Endothelial cell of hepatic sinusoid (primary cell): ENCODE results near the gene PEX19.

ENCODE experiments used
- in situ Hi-C: cut with HindIII; loops from 2 replicates; pipeline ENCODE4 v1.10.0; 2017; ENCODE audit warnings: low sequenced_read_pairs

The PEX19 gene

DNA sequence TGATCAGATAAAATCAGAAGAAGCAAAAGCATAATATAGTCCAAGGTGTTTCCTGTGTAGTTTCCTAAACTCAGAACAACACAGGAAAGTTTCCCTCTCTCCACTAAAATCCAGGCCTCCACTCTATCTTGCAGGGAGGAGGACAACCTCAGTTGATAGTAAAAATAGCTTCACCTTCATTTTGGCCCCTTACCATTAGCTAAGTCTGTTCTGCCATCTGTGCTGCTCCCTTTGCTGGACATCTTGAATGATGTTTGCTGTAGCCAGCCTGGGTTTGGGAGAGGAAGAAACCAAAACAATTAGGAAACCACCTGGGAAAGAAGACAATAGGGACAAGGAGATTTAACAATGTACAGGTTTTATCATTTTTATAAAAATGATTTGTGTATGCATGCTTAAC lies 41.2 kb downstream of the PEX19 start:
- in situ Hi-C loops = no loop called here

DNA sequence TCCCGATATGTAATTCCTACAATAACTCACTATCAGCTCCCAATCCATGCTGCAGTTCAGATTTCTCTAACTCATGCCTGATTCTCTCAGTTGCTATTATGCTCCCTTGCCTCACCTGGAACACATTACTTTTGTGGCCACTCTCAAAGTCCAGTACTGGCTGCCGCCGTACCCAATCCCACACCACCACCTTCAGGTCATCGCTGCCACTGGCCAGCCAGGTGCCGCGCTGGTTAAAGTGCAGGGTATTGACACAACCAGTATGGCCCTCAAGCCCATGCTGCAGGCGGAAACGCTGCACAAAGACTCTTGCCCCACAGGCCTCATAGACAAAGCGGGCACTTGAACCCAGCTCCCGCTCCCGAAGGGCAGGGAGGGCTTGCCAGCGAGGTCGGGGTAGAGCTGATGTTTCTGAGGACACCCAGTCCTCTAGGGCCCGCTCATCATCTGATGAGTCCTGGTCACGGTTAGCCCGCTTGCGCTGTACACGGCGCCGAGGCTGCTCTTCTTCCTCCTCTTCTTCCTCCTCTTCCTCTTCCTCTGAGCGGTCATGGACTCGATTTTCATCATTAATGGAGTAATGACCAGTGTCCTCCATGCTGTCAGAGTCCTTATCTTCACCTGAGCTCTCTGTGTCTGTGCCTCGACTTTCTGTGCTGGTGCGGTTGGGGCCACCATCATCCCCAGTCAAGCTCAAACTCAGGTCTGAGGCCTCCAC lies 45.2 kb downstream of the PEX19 start:
- in situ Hi-C loops = no loop called here

DNA sequence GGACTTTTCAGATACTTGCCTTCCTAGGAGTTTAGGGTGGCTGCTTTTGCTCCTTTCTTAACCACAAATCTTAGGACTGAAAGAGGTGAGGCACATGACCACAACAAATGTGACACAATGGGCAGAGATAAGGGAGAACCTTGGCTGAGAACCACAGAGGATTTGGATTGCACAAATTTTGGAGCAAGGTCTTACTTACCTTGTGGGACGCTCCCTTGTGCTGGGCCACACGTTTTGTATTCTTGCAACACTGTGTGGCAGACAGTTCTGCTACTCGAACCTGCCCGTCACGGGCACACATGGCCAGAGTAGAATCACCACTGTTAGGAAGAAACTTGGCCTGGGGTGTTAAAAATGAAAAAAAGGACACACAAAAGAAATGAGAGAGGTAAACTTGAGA lies 46.5 kb downstream of the PEX19 start:
- in situ Hi-C loops = no loop called here

DNA sequence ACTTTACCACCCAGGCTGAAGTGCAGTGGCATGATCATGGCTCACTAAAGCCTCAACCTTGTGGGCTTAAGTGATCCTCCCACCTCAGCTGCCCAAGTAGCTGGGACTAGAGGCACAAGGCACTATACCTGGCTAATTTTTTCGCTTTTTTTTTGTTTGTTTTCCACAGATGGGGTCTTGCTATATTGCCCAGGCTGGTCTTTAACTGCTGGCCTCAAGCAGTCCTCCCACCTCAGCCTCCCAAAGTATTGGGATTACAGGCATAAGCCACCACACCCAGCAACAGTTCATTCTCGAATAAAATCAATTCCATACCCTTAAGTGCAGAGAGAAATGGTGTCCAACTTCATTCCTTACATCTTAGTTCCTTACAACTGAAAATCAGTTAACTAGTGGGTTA lies 47.4 kb downstream of the PEX19 start:
- in situ Hi-C loops = no loop called here

DNA sequence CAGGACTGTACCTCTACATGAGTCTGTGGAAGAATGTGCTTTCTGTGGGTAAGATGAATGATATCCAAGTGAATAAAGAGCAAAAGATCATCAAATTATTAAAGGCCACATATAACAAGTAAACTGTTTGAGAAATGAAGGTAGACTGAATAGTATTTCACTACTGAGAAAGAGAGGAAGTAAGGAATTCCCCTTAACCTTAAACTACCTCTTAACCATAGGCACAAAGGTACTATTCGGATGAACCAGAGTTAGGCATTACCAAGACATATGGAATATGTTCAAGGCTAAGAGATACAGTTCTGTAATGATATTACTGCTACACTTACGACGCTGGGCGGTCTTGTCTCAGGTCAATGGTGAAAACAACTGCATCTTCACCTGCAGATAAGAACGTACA lies 48.1 kb downstream of the PEX19 start:
- in situ Hi-C loops = no loop called here

DNA sequence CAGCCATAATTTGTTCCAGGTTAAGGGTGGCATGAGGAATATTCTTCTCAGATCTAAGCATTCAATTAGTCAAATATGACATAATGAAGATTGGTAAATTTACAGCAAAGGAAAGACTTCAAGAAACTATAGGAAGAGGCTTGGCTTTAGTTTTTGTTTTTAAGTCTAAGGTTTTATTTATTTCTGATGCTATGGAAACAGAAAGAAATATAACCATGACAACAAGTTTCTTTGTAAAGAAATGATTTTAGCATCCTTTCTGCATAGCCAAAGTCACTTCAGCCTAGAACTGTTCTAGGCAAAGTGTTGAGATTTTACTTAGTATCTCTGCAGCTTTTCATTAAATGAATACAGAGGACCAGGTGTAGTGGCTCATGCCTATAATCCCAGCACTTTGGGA lies 52.0 kb downstream of the PEX19 start:
- in situ Hi-C loops = no loop called here

DNA sequence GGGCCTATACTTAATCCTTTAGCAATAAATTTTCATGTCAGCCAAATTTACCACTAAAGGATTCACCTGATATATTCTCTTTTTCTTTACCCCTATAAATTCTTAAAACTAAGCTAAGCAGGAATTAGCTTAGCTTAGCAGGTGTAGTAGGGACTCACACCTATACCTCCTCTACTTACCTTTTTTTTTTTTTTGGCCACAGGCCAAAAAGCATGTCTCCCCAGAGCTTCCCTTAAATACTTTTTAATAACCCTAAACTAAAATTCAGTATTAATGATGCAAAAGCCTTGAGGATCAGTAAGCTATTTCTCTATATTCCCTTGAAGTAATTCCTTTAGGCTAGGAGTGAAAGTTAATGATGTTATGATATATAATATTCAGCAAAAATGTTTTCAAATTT lies 56.5 kb downstream of the PEX19 start:
- in situ Hi-C loops = loop anchor here (5.0 kb wide), 1 partner anchor 96 kb away; no protein-coding TSS in a partner anchor

DNA sequence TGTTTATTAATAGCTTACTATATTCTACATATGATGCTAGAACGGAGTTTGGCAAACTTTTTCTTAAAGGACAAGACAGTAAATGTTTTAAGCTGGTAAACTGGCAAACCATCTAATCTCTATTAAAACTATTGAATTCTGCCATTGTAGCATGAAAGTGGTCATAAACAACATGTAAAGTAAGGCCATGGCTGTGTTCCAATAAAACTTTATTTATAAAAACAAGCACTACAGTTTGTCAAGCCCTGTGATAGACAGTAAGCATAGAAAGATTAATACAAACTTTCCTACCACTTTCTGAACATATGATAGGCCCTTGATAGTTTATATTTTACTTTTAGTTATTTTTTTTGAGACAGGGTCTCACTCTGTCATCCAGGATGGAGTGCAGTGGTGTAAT lies 57.4 kb downstream of the PEX19 start:
- in situ Hi-C loops = loop anchor here (5.0 kb wide), 1 partner anchor 95 kb away; no protein-coding TSS in a partner anchor

DNA sequence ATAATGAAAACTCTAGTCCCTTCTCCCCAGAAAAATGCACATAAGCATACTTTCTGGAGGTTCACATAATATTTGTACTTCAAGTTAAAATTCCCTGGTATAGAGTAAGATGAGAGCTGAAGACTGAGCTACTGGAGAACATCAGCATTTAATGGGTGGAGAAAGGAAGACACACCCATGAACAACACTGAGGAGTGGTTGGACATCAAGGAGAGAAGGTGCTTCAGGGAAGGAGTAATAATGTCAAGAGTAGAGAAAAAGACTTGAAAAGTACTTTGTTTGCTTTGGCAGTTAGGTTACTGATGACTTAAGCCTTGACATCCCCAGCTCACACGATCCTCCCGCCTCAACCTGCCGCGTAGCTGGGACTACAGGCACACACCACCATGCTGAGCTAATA lies 57.9 kb downstream of the PEX19 start:
- in situ Hi-C loops = loop anchor here (5.0 kb wide), 1 partner anchor 95 kb away; no protein-coding TSS in a partner anchor
